HepG2 (cell line): ENCODE data around the gene ACTG2. TPM values are rescaled to one million over a fixed set of nuclear protein-coding genes. Genes with fewer than 3 reads are reported as not detected.

ENCODE experiments used
- ATAC-seq: fragments of 200-7000 bp; cut with Tn5 transposase; 3 replicates; pipeline ENCODE4 v1.9.1; 2020; ENCODE audit warnings: mild to moderate bottlenecking, moderate library complexity
- BruUV-seq: library from RNA; stranded (reverse); fragments of 400-500 nt; replicated peaks from 2 replicates; lab custom pipeline; 2021; lab: Mats Ljungman, UMichigan
- CTCF ChIA-PET: fragments of 300-600 bp; formaldehyde crosslinking; extraction: SDS; loops from one replicate; lab custom pipeline; 2021; ENCODE audit warnings: low total read pairs, inconsistent platforms, low intra/inter-chr PET ratio; lab: Yijun Ruan, JAX
- POLR2A ChIA-PET: fragments of 350-600 bp; sonication (Branson Sonifier 250); formaldehyde crosslinking; loops from one replicate; lab custom pipeline; 2020; ENCODE audit warnings: antibody characterized with exemption, inconsistent platforms; lab: Yijun Ruan, JAX
- DNase-seq: peaks from one replicate; pipeline ENCODE4 v3.0.0-alpha.2; 2015; ENCODE audit warnings: low spot score
- FAIRE-seq: peaks from 3 replicates; lab custom pipeline; 2011; peaks lifted over from hg19 to GRCh38; lab: Jason Lieb, UNC
- H2AFZ ChIP-seq: one replicate; pipeline ENCODE4 v1.6.1; 2011; ENCODE audit warnings: low read length, inconsistent platforms
- H3K27ac ChIP-seq: fragments of 300-600 bp; 3 replicates; pipeline ENCODE4 v1.8.0; 2011; ENCODE audit warnings: mixed run types, mild to moderate bottlenecking, mixed read lengths, low read length, inconsistent platforms; ENCODE audit not compliant: insufficient read depth; ENCODE audit errors: extremely low read length
- H3K27me3 ChIP-seq, 2 experiments: fragments of 200-600 bp in 1 of 2; 2 replicates in 1 of 2; 3 replicates in 1 of 2; pipeline versions ENCODE4 v1.6.0 to v1.8.0; 2011; ENCODE audit warnings: low read length in 2 of 2, mild to moderate bottlenecking in 2 of 2, moderate library complexity in 2 of 2, inconsistent platforms in 1 of 2; ENCODE audit not compliant: insufficient read depth in 2 of 2, control insufficient read depth in 1 of 2
- H3K36me3 ChIP-seq, 2 experiments: fragments of 200-600 bp in 1 of 2; replicated peaks in 1 of 2; 2 replicates in 1 of 2; 3 replicates in 1 of 2; pipeline versions ENCODE4 v1.5.1 to v1.8.0; 2011; ENCODE audit warnings: low read length in 2 of 2, inconsistent platforms in 1 of 2; ENCODE audit not compliant: insufficient read depth in 2 of 2, control insufficient read depth in 1 of 2
- H3K4me1 ChIP-seq: 2 replicates; pipeline ENCODE4 v1.5.1; 2012; ENCODE audit warnings: low read length, inconsistent platforms; ENCODE audit not compliant: insufficient read depth
- H3K4me2 ChIP-seq: 2 replicates; pipeline ENCODE4 v1.6.0; 2011; ENCODE audit warnings: low read depth, low read length, inconsistent platforms
- H3K4me3 ChIP-seq, 3 experiments: fragments of 200-600 bp in 1 of 3; sonication (generic), shearing (Covaris generic) in 1 of 3; replicated peaks in 1 of 3; 2 replicates each; pipeline ENCODE4 v1.5.1; 2011 to 2016; ENCODE audit warnings: low read length in 3 of 3, inconsistent platforms in 2 of 3, low read depth in 2 of 3, mild to moderate bottlenecking in 2 of 3, control low read depth in 1 of 3, mixed read lengths in 1 of 3; ENCODE audit not compliant: insufficient read depth in 1 of 3
- H3K79me2 ChIP-seq: one replicate; pipeline ENCODE4 v1.6.1; 2011; ENCODE audit warnings: low read length, inconsistent platforms; ENCODE audit not compliant: insufficient read depth
- H3K9ac ChIP-seq: 2 replicates; pipeline ENCODE4 v1.6.0; 2011; ENCODE audit warnings: mild to moderate bottlenecking, low read depth, low read length, inconsistent platforms; ENCODE audit not compliant: insufficient read depth
- H3K9me3 ChIP-seq: 2 replicates; pipeline ENCODE4 v1.5.1; 2012; ENCODE audit warnings: mild to moderate bottlenecking, low read length
- H4K20me1 ChIP-seq: 2 replicates; pipeline ENCODE4 v1.6.0; 2011; ENCODE audit warnings: inconsistent platforms, mild to moderate bottlenecking, low read length, moderate library complexity; ENCODE audit not compliant: insufficient read depth
- POLR2A ChIP-seq, 2 experiments: IDR thresholded peaks; 2 replicates each; pipeline ENCODE4 v1.6.1; 2011; ENCODE audit warnings: low read depth in 2 of 2, low read length in 2 of 2, mild to moderate bottlenecking in 1 of 2, moderate library complexity in 1 of 2; ENCODE audit not compliant: insufficient read depth in 1 of 2
- RBFOX2 ChIP-seq: fragments of 200-400 bp; formaldehyde crosslinking; IDR thresholded peaks from 2 replicates; pipeline ENCODE4 v1.6.1; 2017; ENCODE audit warnings: low read depth, mild to moderate bottlenecking, low read length
- RBM22 ChIP-seq: fragments of 200-400 bp; formaldehyde crosslinking; optimal IDR thresholded peaks from 2 replicates; pipeline ENCODE3; 2017; ENCODE audit warnings: mild to moderate bottlenecking, low read length, moderate library complexity
- SOX13 ChIP-seq, 3 experiments: fragments of 450-650 bp in 1 of 3; sonication (generic) in 1 of 3; formaldehyde crosslinking in 1 of 3; IDR thresholded peaks in 2 of 3; conservative IDR thresholded peaks in 1 of 3; 2 replicates each; pipeline versions ENCODE4 v1.5.0 to v1.6.1; 2016 to 2020; ENCODE audit warnings: antibody characterized with exemption in 1 of 3, mild to moderate bottlenecking in 1 of 3, missing compliant biosample characterization in 1 of 3, missing genetic modification reagents in 1 of 3, moderate library complexity in 1 of 3
- ZHX2 ChIP-seq, 2 experiments: sonication (generic) in 1 of 2; formaldehyde crosslinking in 1 of 2; IDR thresholded peaks; 2 replicates each; pipeline versions ENCODE4 v1.6.1 to v1.9.0; 2014 to 2022; ENCODE audit warnings: antibody characterized with exemption in 1 of 2, borderline replicate concordance in 1 of 2, inconsistent platforms in 1 of 2, low read depth in 1 of 2, missing genetic modification reagents in 1 of 2
- WGBS: methylation state at CpG from one replicate; pipeline ENCODE4 v1.1.6; 2017; ENCODE audit warnings: low lambda C conversion rate; 5-methylcytosine and 5-hydroxymethylcytosine counted together
- in situ Hi-C: cut with HindIII; loops from 2 replicates; pipeline ENCODE4 v1.10.0; 2017; ENCODE audit warnings: low pct_unique_long_range_greater_than_20kb; ENCODE audit not compliant: extremely low pct_ligation_motif_present
- intact Hi-C: fragments of 100-400 bp; cut with micrococcal nuclease; formaldehyde crosslinking; loops from one replicate; pipeline ENCODE4 v1.10.0; 2022; ENCODE audit not compliant: unreplicated experiment
- polyA plus RNA-seq, 8 experiments: library from polyadenylated mRNA; depleted of rRNA in 3 of 8; stranded (reverse) in 7 of 8; unstranded in 1 of 8; fragments of >200 nt; fragmentation: Illumina TruSeq in 4 of 8; extraction: Trizol in 4 of 8; gene quantifications; 2 replicates each; pipeline versions ENCODE4 v1.2.1 to v1.2.3, GENCODE V29; 2011 to 2016; ENCODE audit warnings: low read depth in 4 of 8, missing spikeins in 1 of 8, mixed read lengths in 1 of 8; ENCODE audit not compliant: insufficient read depth in 1 of 8
- total RNA-seq, 5 experiments: library from RNA; depleted of rRNA; stranded (reverse); fragments of >200 nt; fragmentation: Illumina TruSeq; extraction: Trizol; gene quantifications; 2 replicates each; pipeline ENCODE4 v1.2.3, GENCODE V29; 2016; ENCODE audit warnings: low read depth in 1 of 5

Gene ACTG2
- total and polyA plus RNA-seq, 2 of the 13 experiments (the other 11 are each of a cell fraction or from before 2014, with no cell fraction given) = 0.13 TPM; not detected in 1

- H3K9ac ChIP-seq = no peak overlapping the region; the same call in 1 of the 2 replicates
- H2AFZ ChIP-seq = no peak overlapping the region
- 96% methylated on average over 7 of the region's 7 CpGs for WGBS
- no peak overlapping the region for H3K27ac ChIP-seq
- peaks cover 12 to 37% of the 10 kb centered on the region in 2 experiments for H3K36me3 ChIP-seq
- no peak overlapping the region for H3K4me2 ChIP-seq
- no peak for FAIRE-seq
- POLR2A ChIA-PET = no interaction called here
- intact Hi-C loops = no loop called here
- BruUV-seq = no TSS peak
- H3K79me2 ChIP-seq = peaks cover 79% of the 10 kb centered on the region
- TF ChIP-seq POLR2A (IDR thresholded peaks at IDR 0.05; ENCODE audit: insufficient read depth in 1 of 2, low read depth in 2 of 2, low read length in 2 of 2) (0 out of 4 replicates have a peak, but pooled peaks of 1 of the 2 experiments have one; percentile 12), RBFOX2 (peak; percentile 45; the same call in 1 of the 2 replicates), SOX13 (IDR thresholded peaks at IDR 0.05) (no peak), SOX13 (CRISPR knock-in tag; conservative IDR thresholded peaks at IDR 0.05 in 1 of 2, IDR thresholded peaks at IDR 0.05 in 1 of 2) (no peak), ZHX2 (IDR thresholded peaks at IDR 0.05; ENCODE audit: low read depth) (no peak), ZHX2 (CRISPR knock-in tag; IDR thresholded peaks at IDR 0.05; ENCODE audit: borderline replicate concordance) (no peak), RBM22 (peak; percentile 32)
- TF ChIP-seq, all 625 proteins: peak for 3
- ATAC-seq (no peak), DNase-seq (no peak)
- CTCF ChIA-PET = no interaction called here
- in situ Hi-C loops = no loop called here
- Histone ChIP-seq H3K27me3 (no peaks in the 10 kb centered on the region; a peak in 1 of 5 replicates), H4K20me1 (peaks cover 7% of the 10 kb centered on the region), H3K4me1 (peaks cover 44% of the 10 kb centered on the region), H3K4me3 (no peak overlapping the region), H3K9me3 (no peaks in the 10 kb centered on the region)
Measured at GRCh38 chr2:73931531-73932500, 39.0 kb downstream of the ACTG2 start.
